HCT116 (cell line): ENCODE results near the gene IL17B.

Experiments used
- CEBPB ChIP-seq: IDR thresholded peaks from 2 replicates; pipeline ENCODE4 v1.6.1; 2012; ENCODE audit warnings: low read depth
- CTCF ChIP-seq, 3 experiments: fragments of 200-600 bp in 1 of 3; sonication (generic) in 1 of 3; IDR thresholded peaks in 2 of 3; conservative IDR thresholded peaks in 1 of 3; 2 replicates each; pipeline ENCODE4 v1.5.1; 2012 to 2017; ENCODE audit warnings: low read depth in 2 of 3, low read length in 2 of 3, antibody characterized with exemption in 1 of 3, borderline replicate concordance in 1 of 3, control low read depth in 1 of 3, mild to moderate bottlenecking in 1 of 3, mixed read lengths in 1 of 3, mixed run types in 1 of 3, moderate library complexity in 1 of 3; ENCODE audit not compliant: insufficient read depth in 1 of 3
- EZH2 ChIP-seq: fragments of 200-600 bp; sonication (generic); IDR thresholded peaks from 2 replicates; pipeline ENCODE4 v1.6.1; 2017; ENCODE audit warnings: antibody characterized with exemption, mixed run types
- MAX ChIP-seq: IDR thresholded peaks from 2 replicates; pipeline ENCODE4 v1.6.1; 2012
- POLR2A ChIP-seq: IDR thresholded peaks from 2 replicates; pipeline ENCODE4 v1.7.0; 2011; ENCODE audit warnings: borderline replicate concordance; ENCODE audit not compliant: insufficient read depth, insufficient read length; ENCODE audit errors: extremely low read depth
- POLR2AphosphoS5 ChIP-seq: IDR thresholded peaks from 2 replicates; pipeline ENCODE4 v1.6.1; 2011; ENCODE audit warnings: mild to moderate bottlenecking, low read depth, low read length, moderate library complexity
- SIN3A ChIP-seq: IDR thresholded peaks from 2 replicates; pipeline ENCODE4 v1.6.1; 2012; ENCODE audit warnings: low read depth
- SP1 ChIP-seq: IDR thresholded peaks from 2 replicates; pipeline ENCODE4 v1.6.1; 2012; ENCODE audit warnings: low read depth
- SRF ChIP-seq: IDR thresholded peaks from 2 replicates; pipeline ENCODE4 v1.6.1; 2012; ENCODE audit warnings: low read depth
- ZNF274 ChIP-seq: fragments of 200-500 bp; sonication (Bioruptor generic); IDR thresholded peaks from 2 replicates; pipeline ENCODE4 v1.6.1; 2014; ENCODE audit warnings: mild to moderate bottlenecking, low read depth, low read length, inconsistent platforms

GRCh38 chr5:149387982-149388381 lies 8.9 kb upstream of the IL17B start:
- TF ChIP-seq CTCF (IDR thresholded peaks at IDR 0.05 in 2 of 3, conservative IDR thresholded peaks at IDR 0.05 in 1 of 3; ENCODE audit: borderline replicate concordance in 1 of 3, insufficient read depth in 1 of 3, low read depth in 2 of 3, low read length in 2 of 3) (no peak), SIN3A (no peak), CEBPB (no peak), POLR2A (no peak), EZH2 (no peak), MAX (no peak), SP1 (no peak), ZNF274 (no peak), POLR2AphosphoS5 (no peak), SRF (no peak)
